ENCODE measurements around the gene HIVEP2. TPM values are rescaled to one million over a fixed set of nuclear protein-coding genes. Genes with fewer than 3 reads are reported as not detected.

The HIVEP2 gene
- total RNA-seq, 1 donor from 2014 or later: 3.5 TPM

GRCh38 chr6:142888456-142888855, 56.5 kb downstream of the HIVEP2 start:
- no peaks in the 10 kb centered on the region for H3K27me3 Mint-ChIP-seq (ENCODE audit: low read depth)
- H3K4me1 Mint-ChIP-seq: peaks cover 31% of the 10 kb centered on the region
- DNase-seq (ENCODE audit: low read depth, low spot score): no peak
- H3K36me3 Mint-ChIP-seq (ENCODE audit: low read depth): no peaks in the 10 kb centered on the region
- H3K9me3 Mint-ChIP-seq: no peaks in the 10 kb centered on the region
- no peak for TF ChIP-seq CTCF (conservative IDR thresholded peaks at IDR 0.05)
- H3K27ac Mint-ChIP-seq (ENCODE audit: unreplicated experiment): no peak overlapping the region
- no peak overlapping the region for H3K4me3 Mint-ChIP-seq

GRCh38 chr6:142887517-142887916, 57.5 kb downstream of the HIVEP2 start:
- Mint-ChIP-seq H3K27me3 (ENCODE audit: low read depth) (no peaks in the 10 kb centered on the region), H3K4me1 (peaks cover 31% of the 10 kb centered on the region), H3K27ac (ENCODE audit: unreplicated experiment) (no peak overlapping the region), H3K9me3 (no peaks in the 10 kb centered on the region), H3K36me3 (ENCODE audit: low read depth) (no peaks in the 10 kb centered on the region), H3K4me3 (no peak overlapping the region)
- no peak for DNase-seq (ENCODE audit: low read depth, low spot score)
- TF ChIP-seq CTCF (conservative IDR thresholded peaks at IDR 0.05): no peak

- H3K27me3 Mint-ChIP-seq (ENCODE audit: low read depth): no peaks in the 10 kb centered on the region
- no peak for TF ChIP-seq CTCF (conservative IDR thresholded peaks at IDR 0.05)
- H3K27ac Mint-ChIP-seq (ENCODE audit: unreplicated experiment): no peak overlapping the region
These were observed 58.4 kb downstream of the HIVEP2 start for GRCh38 chr6:142886431-142887170.

GRCh38 chr6:142885182-142885867, 59.7 kb downstream of the HIVEP2 start:
- H3K4me1 Mint-ChIP-seq: peaks cover 31% of the 10 kb centered on the region
- peak overlapping the region; percentile 76 for H3K4me3 Mint-ChIP-seq
- no peak for TF ChIP-seq CTCF (conservative IDR thresholded peaks at IDR 0.05)
- H3K27me3 Mint-ChIP-seq (ENCODE audit: low read depth): no peaks in the 10 kb centered on the region
- peak overlapping the region; percentile 99 for H3K27ac Mint-ChIP-seq (ENCODE audit: unreplicated experiment)
- no peaks in the 10 kb centered on the region for H3K36me3 Mint-ChIP-seq (ENCODE audit: low read depth)
- no peaks in the 10 kb centered on the region for H3K9me3 Mint-ChIP-seq
- DNase-seq (ENCODE audit: low read depth, low spot score): no peak

More at GRCh38 chr6:142886431-142887170, 58.4 kb downstream of the HIVEP2 start:
- H3K4me1 Mint-ChIP-seq: peaks cover 31% of the 10 kb centered on the region
- no peak overlapping the region for H3K4me3 Mint-ChIP-seq
- no peak for DNase-seq (ENCODE audit: low read depth, low spot score)
- H3K36me3 Mint-ChIP-seq (ENCODE audit: low read depth): no peaks in the 10 kb centered on the region
- H3K9me3 Mint-ChIP-seq: no peaks in the 10 kb centered on the region

GRCh38 chr6:142884214-142885035, 60.6 kb downstream of the HIVEP2 start:
- Mint-ChIP-seq H3K4me1 (peaks cover 31% of the 10 kb centered on the region), H3K4me3 (no peak overlapping the region), H3K27ac (ENCODE audit: unreplicated experiment) (no peak overlapping the region), H3K36me3 (ENCODE audit: low read depth) (no peaks in the 10 kb centered on the region), H3K27me3 (ENCODE audit: low read depth) (no peaks in the 10 kb centered on the region), H3K9me3 (no peaks in the 10 kb centered on the region)
- TF ChIP-seq CTCF (conservative IDR thresholded peaks at IDR 0.05): no peak
- no peak for DNase-seq (ENCODE audit: low read depth, low spot score)
